Measurements from ENCODE around the gene MORC1.

- TF ChIP-seq POLR2AphosphoS5 (IDR thresholded peaks at IDR 0.05; ENCODE audit: borderline replicate concordance, low read depth, low read length) (no peak), EZH2 (IDR thresholded peaks at IDR 0.05) (no peak)
These were observed 94.8 kb downstream of the MORC1 start for GRCh38 chr3:109023167-109023566.
